ENCODE data around the gene KLF18.
A peak's percentile ranks its signal among the peaks of the same experiment; 100 is the strongest.

The KLF18 gene

GRCh38 chr1:44141531-44141930 is at the start of gene KLF18:
Gene KLF18 (minus strand): TSS chr1:44141631. CDS start chr1:44141631, 0 bp downstream.
- DNase-seq (ENCODE audit: low read depth) = no peak

GRCh38 chr1:44174630-44175029 is 33.2 kb upstream of the KLF18 start:
- no peak for DNase-seq (ENCODE audit: low read depth)
- H3K4me3 ChIP-seq (ENCODE audit: low read length) = no peak overlapping the region
- TF ChIP-seq CTCF (conservative IDR thresholded peaks at IDR 0.05; ENCODE audit: low read length) = no peak

More at GRCh38 chr1:44141531-44141930, at the start of gene KLF18:
- TF ChIP-seq CTCF (conservative IDR thresholded peaks at IDR 0.05; ENCODE audit: low read length) = no peak
- no peak within 1 kb of the TSS for H3K4me3 ChIP-seq (ENCODE audit: low read length)

- peak; percentile 15 for DNase-seq (ENCODE audit: low read depth)
Measured at GRCh38 chr1:44170281-44170823, 28.9 kb upstream of the KLF18 start.

GRCh38 chr1:44168520-44169098 is 27.2 kb upstream of the KLF18 start:
- TF ChIP-seq CTCF (conservative IDR thresholded peaks at IDR 0.05; ENCODE audit: low read length) = no peak
- DNase-seq (ENCODE audit: low read depth) = no peak
- no peak overlapping the region for H3K4me3 ChIP-seq (ENCODE audit: low read length)

More at GRCh38 chr1:44170281-44170823, 28.9 kb upstream of the KLF18 start:
- TF ChIP-seq CTCF (conservative IDR thresholded peaks at IDR 0.05; ENCODE audit: low read length) = no peak
- no peak overlapping the region for H3K4me3 ChIP-seq (ENCODE audit: low read length)

- TF ChIP-seq CTCF (conservative IDR thresholded peaks at IDR 0.05; ENCODE audit: low read length) = no peak
- no peak overlapping the region for H3K4me3 ChIP-seq (ENCODE audit: low read length)
- no peak for DNase-seq (ENCODE audit: low read depth)
Measured at GRCh38 chr1:44161546-44161945, 20.1 kb upstream of the KLF18 start.

- no peak for DNase-seq (ENCODE audit: low read depth)
- TF ChIP-seq CTCF (conservative IDR thresholded peaks at IDR 0.05; ENCODE audit: low read length) = no peak
- no peak overlapping the region for H3K4me3 ChIP-seq (ENCODE audit: low read length)
Measured at GRCh38 chr1:44158871-44159270, 17.4 kb upstream of the KLF18 start.

- no peak for DNase-seq (ENCODE audit: low read depth)
- H3K4me3 ChIP-seq (ENCODE audit: low read length) = no peak overlapping the region
- no peak for TF ChIP-seq CTCF (conservative IDR thresholded peaks at IDR 0.05; ENCODE audit: low read length)
Measured at GRCh38 chr1:44157903-44158302, 16.5 kb upstream of the KLF18 start.
